ENCODE measurements around the gene WDR75.
"Not testable (repeated sequence)": the region's sequence is repeated elsewhere in the genome, so short reads cannot be mapped to it uniquely, and the experiment has no call there.

WDR75 gene

GRCh38 chr2:189441709-189442074 is 418 bp downstream of the WDR75 start:
- no peak for DNase-seq (ENCODE audit: low read depth in 2 of 2)

GRCh38 chr2:189442468-189442867 is 1.2 kb downstream of the WDR75 start:
- DNase-seq (ENCODE audit: low read depth in 2 of 2), result no peak

DNA sequence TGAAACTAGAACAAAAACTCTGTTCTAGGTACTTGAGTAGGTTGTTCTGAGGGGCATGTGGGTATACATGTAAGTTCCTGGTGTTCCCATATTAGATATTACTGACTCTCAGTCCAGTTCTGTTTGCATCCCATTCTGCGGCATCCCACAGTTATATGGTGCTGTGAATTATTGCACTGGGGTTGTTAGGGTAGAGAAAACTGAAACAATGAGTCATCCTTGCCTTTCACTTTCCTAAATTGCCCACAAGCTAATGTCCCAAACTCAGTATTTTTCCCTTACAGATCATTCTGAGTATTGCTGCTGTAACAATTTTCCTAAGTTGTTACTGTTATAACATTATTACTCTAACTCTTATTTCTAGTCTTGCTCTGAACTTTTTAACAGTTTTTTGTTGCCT is 3.0 kb downstream of the WDR75 start:
- no peak for DNase-seq (ENCODE audit: low read depth in 2 of 2)

DNA sequence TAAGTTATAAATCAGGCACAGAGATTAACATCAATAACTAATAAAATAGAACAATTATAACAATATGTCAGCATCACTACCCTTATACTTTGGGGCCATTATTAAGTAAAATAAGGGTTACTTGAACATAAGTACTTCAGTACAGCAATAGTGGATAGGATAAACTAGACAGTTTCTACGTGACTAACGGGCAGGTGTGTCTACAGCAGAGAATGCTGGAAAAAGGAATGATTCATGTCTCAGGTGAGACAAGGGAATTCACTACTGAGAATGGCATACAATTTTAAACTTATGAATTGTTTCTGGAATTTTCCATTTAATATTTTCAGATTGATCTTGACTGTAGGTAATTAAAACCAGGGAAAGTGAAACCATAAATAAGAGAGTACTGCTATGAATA is 5.5 kb downstream of the WDR75 start:
- DNase-seq (ENCODE audit: low read depth in 2 of 2), result no peak

- no peak for DNase-seq (ENCODE audit: low read depth in 2 of 2)
Measured at GRCh38 chr2:189454009-189454408, 12.7 kb downstream of the WDR75 start.

DNA sequence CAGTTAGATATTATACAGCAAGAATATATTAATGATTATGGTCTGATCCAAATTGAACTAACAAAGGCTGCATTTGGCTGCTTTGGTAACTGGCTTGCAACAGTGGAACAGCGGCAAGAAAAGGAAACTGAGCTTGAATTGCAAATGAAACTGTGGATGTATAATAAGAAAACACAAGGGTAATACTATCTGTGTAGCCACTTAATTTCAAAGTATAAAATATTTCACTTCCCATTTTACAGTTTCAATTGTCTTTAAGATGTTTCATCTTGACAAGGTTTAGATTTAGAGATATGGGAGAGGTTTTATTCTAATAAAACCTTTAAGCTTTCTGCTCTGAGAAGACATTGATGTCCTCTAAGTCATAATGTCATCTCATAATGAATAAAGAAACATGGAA is 23.8 kb downstream of the WDR75 start:
- no peak for DNase-seq (ENCODE audit: low read depth in 2 of 2)

- DNase-seq (ENCODE audit: low read depth in 2 of 2), result no peak
Measured at GRCh38 chr2:189465478-189465877, 24.2 kb downstream of the WDR75 start.

DNA sequence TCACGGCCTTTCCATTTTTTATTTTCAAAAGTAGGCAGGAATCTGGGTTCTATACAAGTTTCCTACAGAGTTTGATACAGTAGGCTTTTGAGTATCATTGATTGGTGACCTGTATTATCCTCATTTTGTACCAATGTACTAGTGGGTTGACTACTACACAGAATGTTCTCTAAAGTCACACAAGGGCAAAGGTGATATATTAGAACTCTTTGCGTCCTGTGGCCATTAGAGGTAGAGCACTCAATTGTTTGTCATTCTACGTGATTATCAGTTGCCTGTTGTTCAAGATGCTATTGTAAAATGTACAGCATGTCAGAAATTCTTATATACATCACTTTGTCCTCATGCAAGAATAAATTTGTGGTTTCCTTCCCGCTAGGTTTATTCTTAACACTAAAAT is 24.8 kb downstream of the WDR75 start:
- DNase-seq (ENCODE audit: low read depth in 2 of 2), result no peak

- DNase-seq (ENCODE audit: low read depth in 2 of 2), result no peak
Measured at GRCh38 chr2:189466656-189467055, 25.4 kb downstream of the WDR75 start.

DNA sequence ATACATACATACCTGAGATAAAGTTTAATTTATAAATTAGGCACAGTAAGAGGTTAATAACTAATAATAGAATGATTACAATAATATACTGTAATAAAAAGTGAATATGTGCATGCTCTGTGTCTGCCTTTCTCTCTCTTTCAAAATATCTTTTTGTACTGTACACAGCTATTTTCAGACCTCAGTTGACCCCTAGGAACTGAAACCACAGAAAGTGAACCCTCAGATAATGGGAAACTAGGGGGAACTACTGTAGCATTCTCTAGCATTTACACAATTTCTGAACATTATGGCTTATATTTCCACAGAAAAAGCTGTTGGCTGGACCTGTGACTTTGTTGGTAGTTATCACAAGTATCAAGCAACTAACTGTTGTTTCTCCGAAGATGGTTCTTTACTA is 25.9 kb downstream of the WDR75 start:
- no peak for DNase-seq (ENCODE audit: low read depth in 2 of 2)

- no peak for DNase-seq (ENCODE audit: low read depth in 2 of 2)
Measured at GRCh38 chr2:189467593-189467992, 26.3 kb downstream of the WDR75 start.

GRCh38 chr2:189474526-189474925 is 33.3 kb downstream of the WDR75 start:
- no peak for DNase-seq (ENCODE audit: low read depth in 2 of 2)

DNA sequence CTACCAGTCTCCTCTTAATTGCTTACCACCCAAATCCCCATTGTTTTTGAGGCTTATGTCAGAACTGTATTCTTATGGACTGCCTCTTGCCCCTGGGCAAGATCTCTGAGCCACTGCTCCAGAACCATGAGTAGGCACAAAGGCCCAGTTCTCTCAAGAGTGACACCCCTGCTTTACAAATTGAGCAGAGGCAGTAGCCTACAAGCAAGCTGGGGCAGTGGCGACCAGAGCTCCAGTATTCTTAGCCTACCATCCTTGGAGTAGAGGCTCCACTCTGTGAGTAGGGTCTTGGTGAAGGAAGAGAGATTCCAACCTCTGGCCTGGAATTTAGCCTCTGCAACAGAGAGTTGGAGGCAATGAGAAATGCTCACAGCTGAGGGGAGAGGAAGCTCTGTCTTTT is 36.5 kb downstream of the WDR75 start:
- no peak for DNase-seq (ENCODE audit: low read depth in 2 of 2)

- not testable (repeated sequence) for DNase-seq (ENCODE audit: low read depth in 2 of 2)
Measured at GRCh38 chr2:189478289-189478688, 37.0 kb downstream of the WDR75 start.

DNA sequence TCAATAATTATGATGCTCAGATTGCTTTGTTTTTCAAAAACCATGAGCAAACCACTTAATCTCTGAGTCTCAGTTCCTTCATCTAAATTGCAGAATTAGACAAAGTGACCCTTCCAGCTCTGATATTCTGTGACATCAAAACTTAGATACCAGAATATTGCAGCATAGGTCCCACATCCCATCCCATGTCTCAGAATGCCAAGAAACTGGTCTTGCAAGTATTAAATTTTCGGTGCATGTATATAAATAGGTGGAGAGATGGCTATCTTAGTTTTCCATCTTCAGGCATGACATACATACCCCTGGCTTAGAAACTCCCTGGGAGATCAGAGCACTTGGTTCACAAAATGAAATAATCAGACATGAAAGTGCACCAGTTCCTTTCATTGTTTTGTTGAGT is 39.8 kb downstream of the WDR75 start:
- DNase-seq (ENCODE audit: low read depth in 2 of 2), result no peak

DNA sequence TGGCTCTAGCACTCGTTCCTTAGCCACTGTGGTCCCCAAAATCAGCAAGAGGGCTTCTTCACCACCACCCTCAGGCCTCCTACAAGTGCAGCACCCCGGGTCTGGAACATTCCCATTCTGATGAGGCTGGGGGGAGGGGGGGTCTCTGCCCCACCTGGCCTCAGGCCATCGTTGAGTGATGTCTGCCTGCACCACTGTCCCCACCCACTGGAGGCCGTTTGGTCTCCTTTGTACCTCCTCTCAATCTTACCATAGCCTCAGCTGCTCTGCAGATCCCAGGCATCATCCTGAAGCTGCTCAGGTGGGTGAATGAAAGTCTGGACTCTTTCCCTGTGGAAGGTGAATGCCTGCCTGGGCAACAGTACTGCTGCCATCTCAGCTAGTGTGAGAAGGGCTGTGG is 42.3 kb downstream of the WDR75 start:
- no peak for DNase-seq (ENCODE audit: low read depth in 2 of 2)

GRCh38 chr2:189483980-189484740 is 42.9 kb downstream of the WDR75 start:
- DNase-seq (ENCODE audit: low read depth in 2 of 2), result no peak

DNA sequence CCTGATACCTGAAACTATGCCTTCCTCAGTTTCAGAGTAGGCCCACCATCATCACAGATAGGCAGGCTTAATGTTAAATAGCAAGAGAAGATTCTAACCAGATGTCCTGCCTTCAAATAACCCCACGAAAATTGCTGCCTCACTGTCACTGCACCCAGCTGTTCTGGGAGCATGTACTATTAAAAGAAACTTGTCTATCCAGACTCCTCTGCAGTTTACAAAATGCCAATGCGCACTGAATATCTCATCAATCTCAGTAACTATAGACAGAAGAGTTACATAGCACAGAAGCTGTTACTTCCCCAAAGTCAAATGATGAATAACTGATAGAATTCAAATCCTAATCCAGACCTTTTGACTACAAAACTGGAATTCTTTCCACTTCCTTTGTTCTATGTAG is 43.9 kb downstream of the WDR75 start:
- no peak for DNase-seq (ENCODE audit: low read depth in 2 of 2)

DNA sequence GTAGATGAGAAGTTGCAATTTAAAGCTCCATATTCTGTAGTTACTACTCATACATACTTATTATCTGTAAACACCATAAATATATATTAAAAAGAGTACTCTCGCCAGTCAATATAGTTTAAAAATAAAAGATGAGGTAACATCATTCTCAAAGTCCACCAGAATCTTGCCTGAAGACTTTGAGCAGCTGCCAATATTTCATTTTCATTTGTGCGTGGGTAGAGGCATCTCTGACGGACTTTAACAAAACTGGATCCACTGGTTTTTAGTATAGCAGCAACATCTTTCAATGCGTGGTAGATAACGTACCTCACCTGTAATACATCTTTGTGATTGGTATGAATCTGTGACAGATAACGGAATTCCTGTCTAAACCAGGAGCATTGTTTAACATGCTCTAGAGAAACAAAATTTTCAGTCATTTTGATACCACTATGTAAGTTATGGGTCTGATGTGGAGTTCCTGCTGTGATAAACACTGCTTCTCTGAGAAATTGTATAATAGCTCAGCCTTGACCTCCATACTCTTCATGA is 45.0 kb downstream of the WDR75 start:
- DNase-seq (ENCODE audit: low read depth in 2 of 2), result no peak

GRCh38 chr2:189487283-189488007 is 46.2 kb downstream of the WDR75 start:
- DNase-seq (ENCODE audit: low read depth in 2 of 2), result no peak

- DNase-seq (ENCODE audit: low read depth in 2 of 2), result no peak
Measured at GRCh38 chr2:189488008-189488310, 46.7 kb downstream of the WDR75 start.

DNA sequence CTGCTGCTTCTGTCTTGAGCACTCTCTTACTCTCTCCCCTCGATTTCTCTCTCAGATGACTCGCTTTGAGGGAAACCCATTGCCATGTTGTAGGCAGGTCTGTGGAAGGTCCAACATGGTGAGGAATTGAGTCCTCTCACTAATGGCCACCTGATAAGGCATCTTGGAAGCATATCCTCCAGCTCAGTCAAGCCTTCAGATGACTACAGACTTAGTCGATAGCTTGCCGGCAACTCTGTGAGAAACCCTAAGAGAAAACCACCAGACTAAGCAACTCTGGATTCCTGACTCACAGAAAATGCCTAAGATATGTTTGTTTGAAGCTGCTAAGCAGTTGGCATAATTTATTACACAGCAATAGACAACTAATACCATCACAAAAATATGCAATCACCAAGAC is 51.2 kb downstream of the WDR75 start:
- no peak for DNase-seq (ENCODE audit: low read depth in 2 of 2)

DNA sequence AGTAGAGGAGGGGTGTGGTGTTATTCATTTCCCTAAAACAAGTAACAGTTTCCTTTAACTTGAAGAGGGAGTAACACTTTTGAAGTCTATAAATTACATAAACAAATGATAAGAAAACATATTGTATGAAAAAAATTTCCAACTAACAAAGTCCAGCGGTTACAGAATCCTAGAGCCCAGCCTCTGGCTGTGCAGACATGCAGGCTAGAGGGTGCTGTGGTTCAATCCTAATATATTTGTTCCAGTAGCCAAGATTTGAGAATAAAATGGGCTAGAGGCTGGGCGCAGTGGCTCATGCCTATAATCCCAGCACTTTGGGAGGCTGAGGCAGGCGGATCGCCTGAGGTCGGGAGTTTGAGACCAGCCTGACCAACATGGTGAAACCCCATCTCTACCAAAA is 56.9 kb downstream of the WDR75 start:
- DNase-seq (ENCODE audit: low read depth in 2 of 2), result no peak

DNA sequence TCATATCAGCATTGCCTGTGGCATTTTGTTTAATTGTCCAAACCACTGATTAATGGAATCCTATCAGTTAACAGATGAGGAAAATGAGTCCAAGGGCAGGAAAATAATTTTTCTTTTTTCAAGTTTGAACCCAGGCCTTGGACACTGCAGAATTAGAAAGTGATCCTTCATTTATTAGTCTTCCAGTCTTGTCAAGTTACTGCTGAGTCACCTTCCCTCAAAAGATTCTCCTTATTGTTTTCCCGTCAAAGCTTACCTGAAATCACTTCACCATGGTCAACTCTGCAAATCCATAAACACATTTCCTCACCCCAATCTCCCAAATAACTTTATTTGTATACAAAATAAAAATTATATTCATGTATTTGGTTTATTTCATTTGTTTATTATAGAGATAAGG is 57.9 kb downstream of the WDR75 start:
- DNase-seq (ENCODE audit: low read depth in 2 of 2), result no peak
